Activated naive CD8-positive, alpha-beta T cell (primary cell): ENCODE data around the gene TMEM201.

Source experiments
- H3K27ac Mint-ChIP-seq: one replicate; pipeline ENCODE4 v1.8.0; 2021; ENCODE audit warnings: mixed read lengths
- H3K27me3 Mint-ChIP-seq: one replicate; pipeline ENCODE4 v1.8.0; 2021; ENCODE audit warnings: mixed read lengths
- H3K36me3 Mint-ChIP-seq: one replicate; pipeline ENCODE4 v1.8.0; 2021; ENCODE audit warnings: mixed read lengths
- H3K4me1 Mint-ChIP-seq: one replicate; pipeline ENCODE4 v1.8.0; 2021; ENCODE audit warnings: low read depth, mixed read lengths
- H3K4me3 Mint-ChIP-seq: one replicate; pipeline ENCODE4 v1.8.0; 2021; ENCODE audit warnings: mild to moderate bottlenecking, mixed read lengths
- H3K9me3 Mint-ChIP-seq: one replicate; pipeline ENCODE4 v1.8.0; 2021; ENCODE audit warnings: low read depth, mixed read lengths

Gene TMEM201

GRCh38 chr1:9657521-9658032, 68.9 kb downstream of the TMEM201 start:
- Mint-ChIP-seq H3K9me3 (no peaks in the 10 kb centered on the region), H3K36me3 (peaks cover 5% of the 10 kb centered on the region), H3K27me3 (no peaks in the 10 kb centered on the region), H3K4me1 (peaks cover 74% of the 10 kb centered on the region), H3K4me3 (peak overlapping the region; percentile 83), H3K27ac (peak overlapping the region; percentile 99)

GRCh38 chr1:9658199-9658598, 69.5 kb downstream of the TMEM201 start:
- H3K4me1 Mint-ChIP-seq, result peaks cover 80% of the 10 kb centered on the region
- peak overlapping the region; percentile 83 for H3K4me3 Mint-ChIP-seq
- H3K36me3 Mint-ChIP-seq, result peaks cover 5% of the 10 kb centered on the region
- H3K9me3 Mint-ChIP-seq, result no peaks in the 10 kb centered on the region
- peak overlapping the region; percentile 99 for H3K27ac Mint-ChIP-seq
- H3K27me3 Mint-ChIP-seq, result no peaks in the 10 kb centered on the region

GRCh38 chr1:9659328-9659727, 70.6 kb downstream of the TMEM201 start:
- no peaks in the 10 kb centered on the region for H3K27me3 Mint-ChIP-seq
- peaks cover 74% of the 10 kb centered on the region for H3K4me1 Mint-ChIP-seq
- peak overlapping the region; percentile 94 for H3K27ac Mint-ChIP-seq
- peaks cover 5% of the 10 kb centered on the region for H3K36me3 Mint-ChIP-seq
- H3K9me3 Mint-ChIP-seq, result no peaks in the 10 kb centered on the region
- peak overlapping the region; percentile 62 for H3K4me3 Mint-ChIP-seq

- H3K36me3 Mint-ChIP-seq, result peaks cover 4% of the 10 kb centered on the region
- H3K4me1 Mint-ChIP-seq, result peaks cover 66% of the 10 kb centered on the region
- H3K9me3 Mint-ChIP-seq, result no peaks in the 10 kb centered on the region
- H3K27me3 Mint-ChIP-seq, result no peaks in the 10 kb centered on the region
- H3K27ac Mint-ChIP-seq, result peak overlapping the region; percentile 85
- H3K4me3 Mint-ChIP-seq, result no peak overlapping the region
Observed at GRCh38 chr1:9663257-9663656, 74.5 kb downstream of the TMEM201 start.
